Endothelial cell of umbilical vein (primary cell): ENCODE results near the gene HMGXB4. TPM values are rescaled to one million over a fixed set of nuclear protein-coding genes. Genes with fewer than 3 reads are reported as not detected.

Experiments used
- BruUV-seq: library from RNA; stranded (reverse); fragments of 400-500 nt; replicated peaks from 2 replicates; lab custom pipeline; 2021; lab: Mats Ljungman, UMichigan
- CTCF ChIA-PET: fragments of 300-600, 350-600 bp; sonication (Branson Sonifier 250); formaldehyde crosslinking; loops from one replicate; lab custom pipeline; 2021; ENCODE audit warnings: antibody characterized with exemption, inconsistent platforms; lab: Charles Lee
- POLR2A ChIA-PET: fragments of 300-600, 350-600 bp; sonication (Branson Sonifier 250); formaldehyde crosslinking; loops from one replicate; lab custom pipeline; 2021; ENCODE audit warnings: antibody characterized with exemption, inconsistent platforms; lab: Charles Lee
- DNase-seq: peaks from one replicate; pipeline ENCODE4 v3.0.0-alpha.2; 2011; ENCODE audit warnings: low read depth, low spot score
- FAIRE-seq: peaks from 2 replicates; lab custom pipeline; 2011; peaks lifted over from hg19 to GRCh38; lab: Jason Lieb, UNC
- H2AFZ ChIP-seq: 2 replicates; pipeline ENCODE4 v1.6.0; 2012; ENCODE audit warnings: low read depth, low read length, control low read depth, inconsistent platforms
- H3K27ac ChIP-seq: 2 replicates; pipeline ENCODE4 v1.5.1; 2011; ENCODE audit warnings: low read depth, mild to moderate bottlenecking, control low read depth, low read length, moderate library complexity; ENCODE audit not compliant: insufficient read depth
- H3K27me3 ChIP-seq, 2 experiments: 2 replicates each; pipeline versions ENCODE4 v1.6.0 to v1.6.1; 2011; ENCODE audit warnings: low read length in 2 of 2, mixed read lengths in 1 of 2; ENCODE audit not compliant: control insufficient read depth in 2 of 2, insufficient read depth in 2 of 2
- H3K36me3 ChIP-seq, 2 experiments: 2 replicates in 1 of 2; 3 replicates in 1 of 2; pipeline ENCODE4 v1.5.1; 2011; ENCODE audit warnings: low read length in 2 of 2, mild to moderate bottlenecking in 1 of 2, moderate library complexity in 1 of 2; ENCODE audit not compliant: control insufficient read depth in 2 of 2, insufficient read depth in 2 of 2; ENCODE audit errors: extremely low read depth in 1 of 2
- H3K4me1 ChIP-seq: 3 replicates; pipeline ENCODE4 v1.5.1; 2011; ENCODE audit warnings: mild to moderate bottlenecking, low read length; ENCODE audit not compliant: control insufficient read depth, insufficient read depth; ENCODE audit errors: extremely low read depth
- H3K4me2 ChIP-seq: 2 replicates; pipeline ENCODE4 v1.6.1; 2011; ENCODE audit warnings: low read length, control low read depth, mixed read lengths; ENCODE audit not compliant: insufficient read depth
- H3K4me3 ChIP-seq, 3 experiments: fragments of 200-600 bp in 1 of 3; sonication (generic), shearing (Covaris generic) in 1 of 3; replicated peaks in 1 of 3; 2 replicates each; pipeline ENCODE4 v1.5.1; 2011 to 2016; ENCODE audit warnings: control low read depth in 3 of 3, low read length in 3 of 3, mild to moderate bottlenecking in 2 of 3, inconsistent platforms in 1 of 3, low read depth in 1 of 3, moderate library complexity in 1 of 3; ENCODE audit not compliant: insufficient read depth in 1 of 3
- H3K79me2 ChIP-seq: 2 replicates; pipeline ENCODE4 v1.6.0; 2012; ENCODE audit warnings: low read length, inconsistent platforms; ENCODE audit not compliant: control insufficient read depth, insufficient read depth
- H3K9ac ChIP-seq: replicated peaks from 2 replicates; pipeline ENCODE3; 2011; ENCODE audit warnings: low read length, control low read depth; ENCODE audit not compliant: insufficient read depth; ENCODE audit errors: extremely low read depth
- H3K9me1 ChIP-seq: replicated peaks from 3 replicates; pipeline ENCODE4 v1.6.0; 2011; ENCODE audit warnings: mild to moderate bottlenecking, low read length; ENCODE audit not compliant: control insufficient read depth, insufficient read depth; ENCODE audit errors: extremely low read depth
- H3K9me3 ChIP-seq: replicated peaks from 2 replicates; pipeline ENCODE4 v1.5.1; 2012; ENCODE audit warnings: low read length, inconsistent platforms; ENCODE audit not compliant: control insufficient read depth, insufficient read depth
- H4K20me1 ChIP-seq: replicated peaks from 2 replicates; pipeline ENCODE3; 2011; ENCODE audit warnings: mild to moderate bottlenecking, low read length; ENCODE audit not compliant: control insufficient read depth, insufficient read depth; ENCODE audit errors: extremely low read depth
- EZH2 ChIP-seq: IDR thresholded peaks from 2 replicates; pipeline ENCODE4 v1.6.1; 2012; ENCODE audit warnings: borderline replicate concordance, low read depth, mild to moderate bottlenecking, moderate library complexity, low read length, inconsistent platforms; ENCODE audit not compliant: severe bottlenecking
- FOS ChIP-seq: IDR thresholded peaks from 2 replicates; pipeline ENCODE4 v1.6.1; 2011; ENCODE audit warnings: mild to moderate bottlenecking, low read length, moderate library complexity, borderline replicate concordance; ENCODE audit not compliant: insufficient read depth
- GATA2 ChIP-seq: IDR thresholded peaks from 2 replicates; pipeline ENCODE4 v1.7.0; 2011; ENCODE audit warnings: low read depth, mild to moderate bottlenecking, moderate library complexity, mixed read lengths, low read length; ENCODE audit not compliant: insufficient read length, insufficient read depth
- JUN ChIP-seq: IDR thresholded peaks from 2 replicates; pipeline ENCODE4 v1.6.1; 2011; ENCODE audit warnings: borderline replicate concordance, low read depth; ENCODE audit not compliant: insufficient read length, insufficient read depth
- MAX ChIP-seq: IDR thresholded peaks from 2 replicates; pipeline ENCODE4 v1.6.1; 2011; ENCODE audit not compliant: insufficient read depth, insufficient read length
- MYC ChIP-seq: IDR thresholded peaks from one replicate; pipeline ENCODE4 v1.6.1; 2011; ENCODE audit warnings: mild to moderate bottlenecking, low read depth, low read length
- POLR2A ChIP-seq: IDR thresholded peaks from 2 replicates; pipeline ENCODE4 v1.6.1; 2012; ENCODE audit warnings: low read depth, mild to moderate bottlenecking, control low read depth, low read length
- POLR2AphosphoS5 ChIP-seq: IDR thresholded peaks from 2 replicates; pipeline ENCODE4 v1.6.1; 2012; ENCODE audit warnings: low read depth, mild to moderate bottlenecking, control low read depth, low read length, moderate library complexity; ENCODE audit not compliant: insufficient read depth
- dilution Hi-C: fragments of 300-500 bp; cut with MboI; formaldehyde crosslinking; loops from one replicate; pipeline ENCODE4 v1.15.0; 2019; ENCODE audit warnings: low sequenced_read_pairs; ENCODE audit not compliant: extremely low pct_ligation_motif_present
- intact Hi-C: fragments of 100-400 bp; cut with micrococcal nuclease; formaldehyde crosslinking; loops from one replicate; pipeline ENCODE4 v1.10.0; 2022
- polyA plus RNA-seq, 4 experiments: library from polyadenylated mRNA; depleted of rRNA in 3 of 4; stranded (reverse) in 3 of 4; unstranded in 1 of 4; fragments of >200 nt; gene quantifications; 2 replicates each; pipeline versions ENCODE4 v1.2.1 to v1.2.3, GENCODE V29; 2011 to 2012; ENCODE audit warnings: missing spikeins in 1 of 4
- total RNA-seq: library from RNA; stranded (reverse); gene quantifications from 2 replicates; pipeline ENCODE4 v1.2.3, GENCODE V29; 2021
- TF ChIP-seq, protein P1 (sequence below), 2 donors: IDR thresholded peaks; 1 replicate in 1 of 2; 2 replicates in 1 of 2; pipeline ENCODE4 v1.5.1; 2011; ENCODE audit warnings: low read length in 2 of 2, mild to moderate bottlenecking in 2 of 2, moderate library complexity in 2 of 2, control low read depth in 1 of 2, inconsistent platforms in 1 of 2, low read depth in 1 of 2; ENCODE audit not compliant: insufficient read depth in 1 of 2; ENCODE audit errors: extremely low read depth in 1 of 2

Gene HMGXB4
- total and polyA plus RNA-seq, 2 donors (not counting 3 experiments of a cell fraction or from before 2014, with no cell fraction given), result 12.2 to 30.5 TPM

DNA sequence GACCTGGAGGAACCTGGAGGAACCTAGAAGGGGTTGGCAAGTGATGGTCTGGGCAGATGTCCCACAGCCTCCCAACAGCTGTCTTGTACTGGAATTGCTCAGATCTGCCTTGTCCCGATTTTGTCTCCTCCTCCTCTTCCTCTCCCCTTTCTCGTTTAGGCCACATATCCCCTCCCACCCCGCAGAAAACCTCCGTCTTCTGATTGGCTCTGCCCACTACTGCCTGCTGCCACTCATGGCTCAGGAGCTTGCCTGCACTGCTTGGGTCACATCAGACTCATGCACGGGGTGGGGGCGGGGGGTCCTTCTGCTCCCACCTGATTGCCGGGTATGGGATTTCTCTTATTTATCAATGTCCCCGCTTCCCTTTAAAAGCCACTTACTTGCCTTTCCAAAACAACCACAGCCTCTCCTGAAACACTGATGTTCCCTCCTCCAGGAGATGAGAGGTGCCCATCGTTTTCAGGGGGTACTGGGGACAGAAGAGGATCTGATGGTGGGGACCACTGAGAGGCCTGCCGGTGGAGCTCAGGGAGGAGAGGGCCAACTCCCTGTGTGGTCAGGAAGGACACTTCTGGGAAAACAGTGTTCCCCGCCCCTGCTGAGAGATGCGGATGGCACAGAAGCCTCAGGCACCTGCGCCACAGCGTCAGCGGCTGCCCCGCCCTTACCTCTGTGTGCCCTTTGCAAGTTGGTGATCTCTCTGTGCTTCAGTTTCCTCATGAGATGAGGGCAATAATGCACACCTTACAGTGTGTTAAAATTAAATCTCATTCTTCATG, 57.1 kb downstream of the HMGXB4 start:
- Histone ChIP-seq H3K9me1 (no peaks in the 10 kb centered on the region), H3K4me1 (peaks cover 37% of the 10 kb centered on the region), H2AFZ (no peak overlapping the region), H3K9me3 (no peaks in the 10 kb centered on the region), H4K20me1 (no peaks in the 10 kb centered on the region), H3K27ac (peak overlapping the region; percentile 98), H3K9ac (peak overlapping the region; percentile 80), H3K27me3 (no peaks in the 10 kb centered on the region), H3K79me2 (peaks cover 15% of the 10 kb centered on the region), H3K4me2 (peak overlapping the region; percentile 42), H3K36me3 (peaks cover 9 to 15% of the 10 kb centered on the region in 2 experiments), H3K4me3 (no peak overlapping the region)
- dilution Hi-C loops, result no loop called here
- ChIA-PET CTCF (interaction anchor here (0.6 to 3.1 kb wide), 2 partner anchors 10 to 14 kb away, joined by 3 to 17 read pairs; no protein-coding TSS in a partner anchor), POLR2A (interaction anchor here (1.5 kb wide), 1 partner anchor 16 kb away, joined by 5 read pairs; no protein-coding TSS in a partner anchor)
- no peak for FAIRE-seq
- no peak for DNase-seq
- TF ChIP-seq JUN (no peak), MYC (no peak), GATA2 (no peak), FOS (no peak), EZH2 (no peak), POLR2AphosphoS5 (no peak), MAX (no peak), POLR2A (no peak)
- TF ChIP-seq, protein P1, sequence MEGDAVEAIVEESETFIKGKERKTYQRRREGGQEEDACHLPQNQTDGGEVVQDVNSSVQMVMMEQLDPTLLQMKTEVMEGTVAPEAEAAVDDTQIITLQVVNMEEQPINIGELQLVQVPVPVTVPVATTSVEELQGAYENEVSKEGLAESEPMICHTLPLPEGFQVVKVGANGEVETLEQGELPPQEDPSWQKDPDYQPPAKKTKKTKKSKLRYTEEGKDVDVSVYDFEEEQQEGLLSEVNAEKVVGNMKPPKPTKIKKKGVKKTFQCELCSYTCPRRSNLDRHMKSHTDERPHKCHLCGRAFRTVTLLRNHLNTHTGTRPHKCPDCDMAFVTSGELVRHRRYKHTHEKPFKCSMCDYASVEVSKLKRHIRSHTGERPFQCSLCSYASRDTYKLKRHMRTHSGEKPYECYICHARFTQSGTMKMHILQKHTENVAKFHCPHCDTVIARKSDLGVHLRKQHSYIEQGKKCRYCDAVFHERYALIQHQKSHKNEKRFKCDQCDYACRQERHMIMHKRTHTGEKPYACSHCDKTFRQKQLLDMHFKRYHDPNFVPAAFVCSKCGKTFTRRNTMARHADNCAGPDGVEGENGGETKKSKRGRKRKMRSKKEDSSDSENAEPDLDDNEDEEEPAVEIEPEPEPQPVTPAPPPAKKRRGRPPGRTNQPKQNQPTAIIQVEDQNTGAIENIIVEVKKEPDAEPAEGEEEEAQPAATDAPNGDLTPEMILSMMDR (IDR thresholded peaks at IDR 0.05; ENCODE audit: extremely low read depth in 1 of 2, insufficient read depth in 1 of 2, low read depth in 1 of 2, low read length in 2 of 2), result no peak
- no TSS peak for BruUV-seq
- intact Hi-C loops, result no loop called here
